ENCODE results near the gene DGKD.

DNA sequence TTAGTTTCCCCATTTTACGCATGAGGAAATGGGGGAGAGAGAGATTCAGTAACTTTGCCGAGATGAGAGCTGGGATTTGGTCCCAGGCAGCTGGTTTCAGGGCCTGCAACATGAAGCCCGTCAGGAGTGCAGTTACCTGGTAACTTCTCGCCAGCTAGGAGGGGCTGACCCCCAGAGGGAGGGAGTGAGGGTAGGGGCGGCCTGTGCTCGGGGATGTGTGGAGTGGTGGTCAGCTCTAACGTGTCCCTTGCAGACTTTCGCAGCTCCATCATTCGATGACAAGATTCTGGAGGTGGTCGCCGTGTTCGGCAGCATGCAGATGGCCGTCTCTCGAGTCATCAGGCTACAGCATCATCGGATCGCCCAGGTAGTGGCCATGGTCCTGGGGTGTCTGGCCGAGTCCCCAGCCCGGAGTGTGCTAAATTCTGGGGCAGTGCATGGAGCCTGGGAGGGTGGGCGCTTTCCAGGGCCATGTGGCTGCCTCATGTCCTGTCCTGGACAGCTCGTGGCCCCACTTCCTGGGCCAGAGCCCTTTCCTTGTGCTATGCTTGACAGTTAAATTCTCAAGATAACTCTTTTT, 103.8 kb downstream of the DGKD start:
- TF ChIP-seq POLR2A (IDR thresholded peaks at IDR 0.05), result no peak
- TF ChIP-seq, protein P1, sequence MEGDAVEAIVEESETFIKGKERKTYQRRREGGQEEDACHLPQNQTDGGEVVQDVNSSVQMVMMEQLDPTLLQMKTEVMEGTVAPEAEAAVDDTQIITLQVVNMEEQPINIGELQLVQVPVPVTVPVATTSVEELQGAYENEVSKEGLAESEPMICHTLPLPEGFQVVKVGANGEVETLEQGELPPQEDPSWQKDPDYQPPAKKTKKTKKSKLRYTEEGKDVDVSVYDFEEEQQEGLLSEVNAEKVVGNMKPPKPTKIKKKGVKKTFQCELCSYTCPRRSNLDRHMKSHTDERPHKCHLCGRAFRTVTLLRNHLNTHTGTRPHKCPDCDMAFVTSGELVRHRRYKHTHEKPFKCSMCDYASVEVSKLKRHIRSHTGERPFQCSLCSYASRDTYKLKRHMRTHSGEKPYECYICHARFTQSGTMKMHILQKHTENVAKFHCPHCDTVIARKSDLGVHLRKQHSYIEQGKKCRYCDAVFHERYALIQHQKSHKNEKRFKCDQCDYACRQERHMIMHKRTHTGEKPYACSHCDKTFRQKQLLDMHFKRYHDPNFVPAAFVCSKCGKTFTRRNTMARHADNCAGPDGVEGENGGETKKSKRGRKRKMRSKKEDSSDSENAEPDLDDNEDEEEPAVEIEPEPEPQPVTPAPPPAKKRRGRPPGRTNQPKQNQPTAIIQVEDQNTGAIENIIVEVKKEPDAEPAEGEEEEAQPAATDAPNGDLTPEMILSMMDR (IDR thresholded peaks at IDR 0.05 in 4 of 5, conservative IDR thresholded peaks at IDR 0.05 in 1 of 5), result no peak
